Breast epithelium (tissue), 3 donors: ENCODE measurements around the gene MEMO1.

Experiments
- CTCF ChIP-seq, 3 donors: fragments of 450-650 bp; IDR thresholded peaks; one replicate each; pipeline ENCODE4 v1.5.1; 2016 to 2017; ENCODE audit warnings: antibody characterized with exemption in 3 of 3, mild to moderate bottlenecking in 3 of 3, moderate library complexity in 3 of 3
- POLR2A ChIP-seq: fragments of 450-650 bp; IDR thresholded peaks from one replicate; pipeline ENCODE4 v1.6.1; 2016; ENCODE audit warnings: antibody characterized with exemption, mild to moderate bottlenecking, moderate library complexity
- POLR2AphosphoS5 ChIP-seq, 3 donors: sonication (generic); formaldehyde crosslinking; IDR thresholded peaks; one replicate each; pipeline ENCODE4 v1.6.1; 2017; ENCODE audit warnings: antibody characterized with exemption in 3 of 3

GRCh38 chr2:31877008-31877407 lies 133.8 kb downstream of the MEMO1 start:
- TF ChIP-seq POLR2AphosphoS5 (IDR thresholded peaks at IDR 0.05), result no peak
- no peak for TF ChIP-seq CTCF (IDR thresholded peaks at IDR 0.05)
- no peak for TF ChIP-seq POLR2A
